Peyer's patch (tissue), 4 donors: ENCODE results near the gene PARD6B. TPM values are rescaled to one million over a fixed set of nuclear protein-coding genes. Genes with fewer than 3 reads are reported as not detected.
A peak's percentile ranks its signal among the peaks of the same experiment; 100 is the strongest.

Source experiments
- DNase-seq, 3 donors: peaks; one replicate each; pipeline ENCODE4 v3.0.0-alpha.2; 2017 to 2019
- H3K27ac ChIP-seq, 4 donors: fragments of 200-600 bp; sonication (generic); one replicate each; pipeline ENCODE4 v1.5.1; 2016 to 2019
- H3K27me3 ChIP-seq, 2 donors: fragments of 200-600 bp; sonication (generic); one replicate each; pipeline ENCODE4 v1.5.1; 2019
- H3K36me3 ChIP-seq, 3 donors: fragments of 200-600 bp; sonication (generic); one replicate each; pipeline ENCODE4 v1.5.1; 2016 to 2019
- H3K4me1 ChIP-seq, 4 donors: fragments of 200-600 bp; sonication (generic); one replicate each; pipeline ENCODE4 v1.5.1; 2016 to 2019
- H3K4me3 ChIP-seq, 4 donors: fragments of 200-600 bp; sonication (generic); 1 replicate in 3 of 4; 2 replicates in 1 of 4; pipeline ENCODE4 v1.5.1; 2016 to 2019; ENCODE audit warnings: mild to moderate bottlenecking in 1 of 4
- H3K9me3 ChIP-seq, 4 donors: fragments of 200-600 bp; sonication (generic); one replicate each; pipeline ENCODE4 v1.5.1; 2016 to 2019; ENCODE audit warnings: mild to moderate bottlenecking in 1 of 4
- POLR2A ChIP-seq, 2 donors: fragments of 450-650 bp; IDR thresholded peaks; one replicate each; pipeline ENCODE4 v1.5.1; 2017; ENCODE audit warnings: antibody characterized with exemption in 2 of 2, mild to moderate bottlenecking in 2 of 2, moderate library complexity in 2 of 2
- total RNA-seq, 4 donors: library from RNA; depleted of rRNA; stranded (reverse); fragments of >200 nt; gene quantifications; one replicate each; pipeline ENCODE4 v1.1.0, GENCODE V29; 2016
- TF ChIP-seq, protein P1 (sequence below), 6 experiments: fragments of 450-650 bp in 4 of 6; fragments of 200-600 bp in 2 of 6; sonication (generic) in 1 of 6; IDR thresholded peaks; one replicate each; pipeline ENCODE4 v1.5.1; 2017 to 2019; ENCODE audit warnings: antibody characterized with exemption in 6 of 6, mild to moderate bottlenecking in 3 of 6, moderate library complexity in 1 of 6

Gene PARD6B, protein sequence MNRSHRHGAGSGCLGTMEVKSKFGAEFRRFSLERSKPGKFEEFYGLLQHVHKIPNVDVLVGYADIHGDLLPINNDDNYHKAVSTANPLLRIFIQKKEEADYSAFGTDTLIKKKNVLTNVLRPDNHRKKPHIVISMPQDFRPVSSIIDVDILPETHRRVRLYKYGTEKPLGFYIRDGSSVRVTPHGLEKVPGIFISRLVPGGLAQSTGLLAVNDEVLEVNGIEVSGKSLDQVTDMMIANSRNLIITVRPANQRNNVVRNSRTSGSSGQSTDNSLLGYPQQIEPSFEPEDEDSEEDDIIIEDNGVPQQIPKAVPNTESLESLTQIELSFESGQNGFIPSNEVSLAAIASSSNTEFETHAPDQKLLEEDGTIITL
- total RNA-seq: 10 to 100 TPM in 3 of 4 donors, 1 to 10 TPM in 1; 6.6 to 27.0 (median 18.4) TPM

DNA sequence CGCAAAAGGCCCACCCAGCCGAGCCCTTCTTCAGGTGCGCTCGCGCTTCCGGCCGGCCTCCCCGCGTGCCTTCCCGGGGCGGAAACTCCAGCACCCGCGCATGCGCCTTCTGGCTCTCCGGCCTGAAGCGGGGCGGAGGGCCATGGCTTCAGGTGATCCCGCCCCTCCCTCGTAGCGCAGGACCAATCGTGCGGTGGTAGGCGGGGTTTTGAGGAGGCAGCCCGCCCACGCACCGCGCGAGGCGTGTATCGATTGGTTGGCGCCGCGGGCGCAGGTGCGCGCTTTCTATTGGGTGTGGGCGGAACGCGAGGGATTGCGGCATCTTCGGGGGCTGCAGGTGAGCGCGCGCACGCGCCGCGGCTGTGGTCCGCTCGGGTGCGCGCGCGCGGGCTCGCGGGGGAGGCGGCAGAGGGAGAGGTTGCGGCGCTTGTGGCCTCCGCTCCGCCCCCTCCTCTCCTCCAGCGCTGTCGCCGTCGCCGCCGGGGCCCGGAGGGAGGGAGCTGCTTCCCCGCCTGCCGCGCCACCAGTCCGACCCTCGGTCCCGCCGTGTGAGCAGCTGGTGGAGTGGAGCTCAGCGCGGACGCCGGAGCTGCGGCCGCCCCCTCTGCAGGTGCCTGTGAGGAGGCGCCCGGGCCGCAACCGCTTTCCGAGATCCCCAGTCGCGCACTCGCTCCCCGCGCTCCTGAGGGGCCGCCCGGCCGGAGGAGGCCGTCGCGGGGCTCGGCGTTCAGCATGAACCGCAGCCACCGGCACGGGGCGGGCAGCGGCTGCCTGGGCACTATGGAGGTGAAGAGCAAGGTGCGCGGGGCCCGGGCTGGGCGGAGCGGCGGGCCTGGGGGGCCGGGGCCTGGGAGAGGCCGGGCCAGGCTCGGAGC, at the start of gene PARD6B:
Gene PARD6B (plus strand): TSS at position 526 of the 875 bp plus-strand sequence. CDS start 207 bp downstream, at position 733.
- Histone ChIP-seq H3K4me1 (peaks cover 0 to 20% (median 10%) of the 10 kb centered on the region in 4 donors), H3K27ac (peak within 1 kb of the TSS; percentile 88 to 95 (median 94)), H3K4me3 (peak within 1 kb of the TSS; percentile 83 to 98 (median 94)), H3K27me3 (no peaks in the 10 kb centered on the region), H3K36me3 (no peaks in the 10 kb centered on the region), H3K9me3 (peaks cover 0 to 4% (median 0%) of the 10 kb centered on the region in 4 donors)
- peak; percentile 99 to 100 (median 100) for DNase-seq
- peak; percentile 81 to 90 for TF ChIP-seq POLR2A (IDR thresholded peaks at IDR 0.05)
- TF ChIP-seq, protein P1, sequence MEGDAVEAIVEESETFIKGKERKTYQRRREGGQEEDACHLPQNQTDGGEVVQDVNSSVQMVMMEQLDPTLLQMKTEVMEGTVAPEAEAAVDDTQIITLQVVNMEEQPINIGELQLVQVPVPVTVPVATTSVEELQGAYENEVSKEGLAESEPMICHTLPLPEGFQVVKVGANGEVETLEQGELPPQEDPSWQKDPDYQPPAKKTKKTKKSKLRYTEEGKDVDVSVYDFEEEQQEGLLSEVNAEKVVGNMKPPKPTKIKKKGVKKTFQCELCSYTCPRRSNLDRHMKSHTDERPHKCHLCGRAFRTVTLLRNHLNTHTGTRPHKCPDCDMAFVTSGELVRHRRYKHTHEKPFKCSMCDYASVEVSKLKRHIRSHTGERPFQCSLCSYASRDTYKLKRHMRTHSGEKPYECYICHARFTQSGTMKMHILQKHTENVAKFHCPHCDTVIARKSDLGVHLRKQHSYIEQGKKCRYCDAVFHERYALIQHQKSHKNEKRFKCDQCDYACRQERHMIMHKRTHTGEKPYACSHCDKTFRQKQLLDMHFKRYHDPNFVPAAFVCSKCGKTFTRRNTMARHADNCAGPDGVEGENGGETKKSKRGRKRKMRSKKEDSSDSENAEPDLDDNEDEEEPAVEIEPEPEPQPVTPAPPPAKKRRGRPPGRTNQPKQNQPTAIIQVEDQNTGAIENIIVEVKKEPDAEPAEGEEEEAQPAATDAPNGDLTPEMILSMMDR (IDR thresholded peaks at IDR 0.05): peak in 1 of 6 experiments; percentile 12

DNA sequence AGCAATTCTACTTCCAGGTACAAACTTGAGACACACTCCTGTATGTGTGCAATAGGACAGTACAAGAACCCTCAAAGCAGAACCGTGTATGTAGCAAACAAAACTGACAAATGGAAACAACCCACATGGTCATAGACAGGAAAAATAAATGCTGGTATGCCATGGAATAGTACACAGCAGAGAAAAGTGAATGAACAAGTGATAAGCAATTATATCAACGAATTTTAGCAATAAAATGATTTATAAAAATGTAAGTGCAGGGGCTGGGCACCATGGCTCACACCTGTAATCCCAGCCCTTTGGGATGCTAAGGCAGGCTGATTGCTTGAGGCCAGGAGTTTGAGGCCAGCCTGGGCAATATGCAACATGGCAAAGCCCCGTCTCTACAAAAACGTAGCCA, 49.3 kb upstream of the PARD6B start:
- Histone ChIP-seq H3K4me1 (peaks cover 0 to 26% (median 0%) of the 10 kb centered on the region in 4 donors), H3K27ac (no peak overlapping the region), H3K9me3 (no peaks in the 10 kb centered on the region), H3K36me3 (no peaks in the 10 kb centered on the region), H3K27me3 (no peaks in the 10 kb centered on the region), H3K4me3 (no peak overlapping the region)
- no peak for TF ChIP-seq POLR2A (IDR thresholded peaks at IDR 0.05)
- TF ChIP-seq, protein P1 (IDR thresholded peaks at IDR 0.05): no peak
- DNase-seq: no peak

DNA sequence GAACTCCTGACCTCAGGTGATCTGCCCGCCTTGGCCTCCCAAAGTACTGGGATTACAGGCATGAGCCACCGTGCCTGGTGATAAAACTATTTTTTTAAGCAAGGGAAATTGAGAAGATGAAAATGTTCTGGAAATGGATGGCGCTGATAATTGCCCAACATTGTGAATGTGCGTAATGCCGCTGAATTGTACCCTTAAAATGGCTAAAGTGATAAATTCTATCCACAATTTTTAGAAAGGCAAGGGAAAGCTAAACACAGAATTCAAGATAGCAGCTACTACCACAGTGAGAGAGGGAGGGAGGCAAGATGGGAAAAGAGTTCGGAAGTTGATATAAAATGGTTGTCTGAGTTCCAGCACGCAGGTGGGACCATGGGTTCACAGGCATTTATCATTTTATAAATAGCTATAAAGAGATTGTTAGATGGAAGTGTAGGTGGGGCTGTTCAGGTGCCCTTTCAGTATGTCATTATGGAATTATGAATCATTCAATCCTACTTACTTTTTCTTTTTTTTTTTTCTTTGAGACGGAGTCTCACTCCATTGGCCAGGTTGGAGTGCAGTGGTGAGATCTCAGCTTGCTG, 48.3 kb upstream of the PARD6B start:
- no peak overlapping the region for H3K4me3 ChIP-seq
- DNase-seq: peak in 1 of 3 donors; percentile 62
- TF ChIP-seq, protein P1 (IDR thresholded peaks at IDR 0.05): no peak
- no peak for TF ChIP-seq POLR2A (IDR thresholded peaks at IDR 0.05)
- H3K36me3 ChIP-seq: no peaks in the 10 kb centered on the region
- peaks cover 0 to 23% (median 0%) of the 10 kb centered on the region in 4 donors for H3K4me1 ChIP-seq
- no peaks in the 10 kb centered on the region for H3K9me3 ChIP-seq
- H3K27me3 ChIP-seq: no peaks in the 10 kb centered on the region
- H3K27ac ChIP-seq: peak overlapping the region in 2 of 4 donors; percentile 66 to 71

DNA sequence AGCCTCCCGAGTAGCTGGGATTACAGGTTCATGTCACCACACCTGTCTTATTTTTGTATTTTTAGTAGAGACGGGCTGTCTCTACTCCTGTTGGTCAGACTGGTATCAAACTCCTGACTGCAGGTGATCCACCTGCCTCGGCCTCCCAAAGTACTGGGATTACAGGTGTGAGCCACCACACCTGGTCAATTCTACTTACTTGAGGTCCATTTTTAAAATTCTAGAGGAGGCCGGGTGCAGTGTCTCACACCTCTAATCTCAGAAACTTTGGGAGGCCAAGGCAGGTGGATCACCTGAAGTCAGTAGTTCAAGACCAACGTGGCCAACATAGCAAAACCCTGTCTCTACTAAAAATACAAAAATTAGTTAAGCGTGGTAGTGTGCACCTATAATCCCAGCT, 47.8 kb upstream of the PARD6B start:
- H3K4me3 ChIP-seq: no peak overlapping the region
- H3K36me3 ChIP-seq: no peaks in the 10 kb centered on the region
- H3K4me1 ChIP-seq: peaks cover 0 to 19% (median 0%) of the 10 kb centered on the region in 4 donors
- H3K9me3 ChIP-seq: no peaks in the 10 kb centered on the region
- H3K27ac ChIP-seq: no peak overlapping the region
- H3K27me3 ChIP-seq: no peaks in the 10 kb centered on the region
- no peak for DNase-seq
- TF ChIP-seq, protein P1 (IDR thresholded peaks at IDR 0.05): no peak
- no peak for TF ChIP-seq POLR2A (IDR thresholded peaks at IDR 0.05)

DNA sequence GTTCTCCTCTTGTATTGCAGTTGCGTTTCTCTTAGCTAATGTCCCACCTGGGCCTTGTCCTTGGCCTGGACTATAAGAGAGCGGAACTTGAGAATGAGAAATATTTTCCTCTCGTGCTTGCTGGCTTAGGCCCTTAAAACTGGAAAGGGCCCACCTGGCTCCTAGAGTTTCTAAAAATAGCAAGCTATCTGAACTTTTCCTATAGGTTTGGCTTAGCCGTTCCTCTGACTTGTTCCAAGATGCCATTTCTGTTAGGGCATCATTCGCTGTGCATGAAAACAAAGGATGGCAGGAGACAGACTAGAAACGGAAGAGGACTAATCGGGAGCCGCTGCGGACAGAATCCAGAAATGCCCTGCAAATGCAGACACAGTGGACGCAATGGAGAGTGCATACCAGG, 44.6 kb upstream of the PARD6B start:
- TF ChIP-seq POLR2A (IDR thresholded peaks at IDR 0.05): no peak
- TF ChIP-seq, protein P1 (IDR thresholded peaks at IDR 0.05): no peak
- no peak overlapping the region for H3K4me3 ChIP-seq
- H3K9me3 ChIP-seq: no peaks in the 10 kb centered on the region
- H3K4me1 ChIP-seq: peaks cover 0 to 27% (median 0%) of the 10 kb centered on the region in 4 donors
- no peaks in the 10 kb centered on the region for H3K36me3 ChIP-seq
- H3K27me3 ChIP-seq: peaks cover 0 to 10% of the 10 kb centered on the region in 2 donors
- no peak for DNase-seq
- no peak overlapping the region for H3K27ac ChIP-seq
